DMS53 (cell line): Measurements from ENCODE around the gene BMP7.
"Not testable (repeated sequence)": the region's sequence is repeated elsewhere in the genome, so short reads cannot be mapped to it uniquely, and the experiment has no call there.

Experiments used
- DNase-seq: peaks from one replicate; lab custom pipeline; 2025; lab: John Stamatoyannopoulos, UW

BMP7 gene

GRCh38 chr20:57167971-57168701 is 98.3 kb downstream of the BMP7 start:
- no peak for DNase-seq

GRCh38 chr20:57167292-57167655 is 99.2 kb downstream of the BMP7 start:
- DNase-seq: no peak

- no peak for DNase-seq
These were observed 99.7 kb downstream of the BMP7 start for GRCh38 chr20:57166568-57167291.

GRCh38 chr20:57165427-57166004 is 100.9 kb downstream of the BMP7 start:
- no peak for DNase-seq

GRCh38 chr20:57164872-57165271 is 101.6 kb downstream of the BMP7 start:
- no peak for DNase-seq

GRCh38 chr20:57163041-57163440 is 103.4 kb downstream of the BMP7 start:
- DNase-seq: no peak

GRCh38 chr20:57162362-57162652 is 104.1 kb downstream of the BMP7 start:
- DNase-seq: no peak

GRCh38 chr20:57161478-57162361 is 104.7 kb downstream of the BMP7 start:
- no peak for DNase-seq

GRCh38 chr20:57160985-57161384 is 105.5 kb downstream of the BMP7 start:
- no peak for DNase-seq

GRCh38 chr20:57159945-57160610 is 106.4 kb downstream of the BMP7 start:
- no peak for DNase-seq

- DNase-seq: no peak
These were observed 107.1 kb downstream of the BMP7 start for GRCh38 chr20:57159193-57159851.

- no peak for DNase-seq
These were observed 108.0 kb downstream of the BMP7 start for GRCh38 chr20:57158474-57158873.

- not testable (repeated sequence) for DNase-seq
These were observed 108.7 kb downstream of the BMP7 start for GRCh38 chr20:57157787-57158186.

GRCh38 chr20:57157106-57157691 is 109.2 kb downstream of the BMP7 start:
- DNase-seq: no peak

GRCh38 chr20:57156011-57156729 is 110.3 kb downstream of the BMP7 start:
- no peak for DNase-seq

GRCh38 chr20:57155415-57155814 is 111.0 kb downstream of the BMP7 start:
- no peak for DNase-seq

GRCh38 chr20:57153238-57153905 is 113.1 kb downstream of the BMP7 start:
- no peak for DNase-seq

GRCh38 chr20:57152557-57152956 is 113.9 kb downstream of the BMP7 start:
- DNase-seq: no peak

- DNase-seq: no peak
These were observed 115.9 kb downstream of the BMP7 start for GRCh38 chr20:57150559-57150958.

- no peak for DNase-seq
These were observed 118.2 kb downstream of the BMP7 start for GRCh38 chr20:57148263-57148662.
